B cell (primary cell): ENCODE measurements around the gene ATP9B. TPM values are rescaled to one million over a fixed set of nuclear protein-coding genes. Genes with fewer than 3 reads are reported as not detected.

Experiments
- ATAC-seq: fragments of 200-7000 bp; cut with Tn5 transposase; one replicate; pipeline ENCODE4 v1.10.0; 2021; ENCODE audit warnings: low read depth, mild to moderate bottlenecking, moderate number of reproducible peaks, moderate library complexity
- CTCF ChIA-PET: fragments of 350-600 bp; sonication (Branson Sonifier 250); formaldehyde crosslinking; loops from one replicate; lab custom pipeline; 2021; ENCODE audit warnings: antibody characterized with exemption, inconsistent platforms; lab: Charles Lee
- POLR2A ChIA-PET: fragments of 350-600 bp; sonication (Branson Sonifier 250); formaldehyde crosslinking; loops from one replicate; lab custom pipeline; 2021; ENCODE audit warnings: antibody characterized with exemption; lab: Charles Lee
- DNase-seq: peaks from one replicate; pipeline ENCODE4 v3.0.0; 2013
- H2AFZ ChIP-seq: 2 replicates; pipeline ENCODE4 v1.6.1; 2012; ENCODE audit warnings: mild to moderate bottlenecking, low read depth, low read length; ENCODE audit not compliant: insufficient read depth, poor library complexity, severe bottlenecking
- H3K27ac ChIP-seq, 2 donors: 1 replicate in 1 of 2; 2 replicates in 1 of 2; pipeline ENCODE4 v1.5.1; 2012 to 2013; ENCODE audit warnings: low read length in 2 of 2, mild to moderate bottlenecking in 2 of 2, moderate library complexity in 1 of 2
- H3K27me3 ChIP-seq, 4 experiments: fragments of 200-600 bp in 1 of 4; sonication (generic) in 1 of 4; replicated peaks in 1 of 4; 1 replicate in 2 of 4; 2 replicates in 2 of 4; pipeline versions ENCODE4 v1.6.1 to v1.7.0; 2013 to 2016; ENCODE audit warnings: low read length in 3 of 4, mild to moderate bottlenecking in 2 of 4, mixed read lengths in 1 of 4, moderate library complexity in 1 of 4; ENCODE audit not compliant: insufficient read depth in 4 of 4, control insufficient read depth in 3 of 4; ENCODE audit errors: control extremely low read depth in 1 of 4
- H3K36me3 ChIP-seq, 2 experiments: replicated peaks in 1 of 2; 1 replicate in 1 of 2; 2 replicates in 1 of 2; pipeline versions ENCODE4 v1.6.1 to v1.7.1; 2013; ENCODE audit warnings: low read length in 1 of 2; ENCODE audit not compliant: insufficient read depth in 2 of 2, control insufficient read depth in 1 of 2; ENCODE audit errors: control extremely low read depth in 1 of 2, extremely low read depth in 1 of 2
- H3K4me1 ChIP-seq, 2 donors: fragments of 200-600 bp in 1 of 2; sonication (generic) in 1 of 2; 1 replicate in 1 of 2; 2 replicates in 1 of 2; pipeline versions ENCODE4 v1.5.1 to v1.6.1; 2013 to 2017; ENCODE audit warnings: low read length in 2 of 2; ENCODE audit not compliant: control insufficient read depth in 2 of 2, insufficient read depth in 2 of 2
- H3K4me2 ChIP-seq: replicated peaks from 2 replicates; pipeline ENCODE3; 2012; ENCODE audit warnings: mild to moderate bottlenecking, low read depth, low read length; ENCODE audit not compliant: poor library complexity, severe bottlenecking
- H3K4me3 ChIP-seq, 5 experiments: fragments of 200-600 bp in 1 of 5; sonication (generic) in 1 of 5; 1 replicate in 3 of 5; 2 replicates in 2 of 5; pipeline versions ENCODE4 v1.5.1 to v1.7.0; 2011 to 2016; ENCODE audit warnings: low read length in 4 of 5, mild to moderate bottlenecking in 4 of 5, low read depth in 2 of 5, control low read depth in 1 of 5, moderate library complexity in 1 of 5; ENCODE audit not compliant: insufficient read depth in 1 of 5; ENCODE audit errors: control extremely low read depth in 1 of 5, extremely low read depth in 1 of 5
- H3K79me2 ChIP-seq: fragments of 200-600 bp; sonication (generic); one replicate; pipeline ENCODE4 v1.6.0; 2016; ENCODE audit warnings: low read length; ENCODE audit not compliant: control insufficient read depth, insufficient read depth
- H3K9ac ChIP-seq: fragments of 200-600 bp; sonication (generic); 2 replicates; pipeline ENCODE4 v1.6.1; 2017; ENCODE audit warnings: mild to moderate bottlenecking, low read length, moderate library complexity
- H3K9me3 ChIP-seq, 3 donors: one replicate each; pipeline versions ENCODE4 v1.6.1 to v1.7.1; 2013; ENCODE audit warnings: low read length in 2 of 3; ENCODE audit not compliant: control insufficient read depth in 2 of 3, insufficient read depth in 1 of 3; ENCODE audit errors: control extremely low read depth in 1 of 3
- H4K20me1 ChIP-seq: 2 replicates; pipeline ENCODE4 v1.6.0; 2012; ENCODE audit warnings: mild to moderate bottlenecking, low read length; ENCODE audit not compliant: insufficient read depth, control insufficient read depth, poor library complexity, severe bottlenecking
- H3K27ac Mint-ChIP-seq: one replicate; pipeline ENCODE4 v1.8.0; 2021; ENCODE audit warnings: mixed read lengths
- H3K27me3 Mint-ChIP-seq: one replicate; pipeline ENCODE4 v1.8.0; 2021; ENCODE audit warnings: mixed read lengths
- H3K4me1 Mint-ChIP-seq: one replicate; pipeline ENCODE4 v1.8.0; 2021; ENCODE audit warnings: mixed read lengths
- H3K4me3 Mint-ChIP-seq: one replicate; pipeline ENCODE4 v1.8.0; 2021; ENCODE audit warnings: mixed read lengths
- H3K9me3 Mint-ChIP-seq: one replicate; pipeline ENCODE4 v1.8.0; 2022; ENCODE audit warnings: mixed read lengths; ENCODE audit not compliant: insufficient read depth
- EZH2 ChIP-seq: IDR thresholded peaks from 2 replicates; pipeline ENCODE4 v1.6.1; 2012; ENCODE audit warnings: borderline replicate concordance, low read depth, mild to moderate bottlenecking, moderate library complexity, low read length; ENCODE audit not compliant: insufficient read depth, poor library complexity, severe bottlenecking
- WGBS: methylation state at CpG from one replicate; pipeline ENCODE4 v1.1.5; 2013; ENCODE audit warnings: missing lambda C conversion rate; ENCODE audit not compliant: insufficient coverage; 5-methylcytosine and 5-hydroxymethylcytosine counted together
- intact Hi-C: fragments of 100-400 bp; cut with micrococcal nuclease; formaldehyde crosslinking; loops from one replicate; pipeline ENCODE4 v1.10.0; 2022
- polyA plus RNA-seq: library from polyadenylated mRNA; depleted of rRNA; stranded (reverse); fragments of >200 nt; gene quantifications from 2 replicates; pipeline ENCODE4 v1.2.3, GENCODE V29; 2012
- total RNA-seq, 2 donors: library from RNA; stranded (reverse); fragments of 120-200 nt in 1 of 2; gene quantifications; 1 replicate in 1 of 2; 2 replicates in 1 of 2; pipeline versions ENCODE4 v1.2.3 to v1.2.4, GENCODE V29; 2013 to 2022
- TF ChIP-seq, protein P1 (sequence below): fragments of 200-600 bp; IDR thresholded peaks from one replicate; pipeline ENCODE4 v1.8.0; 2022; ENCODE audit warnings: antibody characterized with exemption, mild to moderate bottlenecking

ATP9B gene
- total and polyA plus RNA-seq, 2 donors (not counting 1 experiment from before 2014, with no cell fraction given): 34.3 to 71.7 TPM

DNA sequence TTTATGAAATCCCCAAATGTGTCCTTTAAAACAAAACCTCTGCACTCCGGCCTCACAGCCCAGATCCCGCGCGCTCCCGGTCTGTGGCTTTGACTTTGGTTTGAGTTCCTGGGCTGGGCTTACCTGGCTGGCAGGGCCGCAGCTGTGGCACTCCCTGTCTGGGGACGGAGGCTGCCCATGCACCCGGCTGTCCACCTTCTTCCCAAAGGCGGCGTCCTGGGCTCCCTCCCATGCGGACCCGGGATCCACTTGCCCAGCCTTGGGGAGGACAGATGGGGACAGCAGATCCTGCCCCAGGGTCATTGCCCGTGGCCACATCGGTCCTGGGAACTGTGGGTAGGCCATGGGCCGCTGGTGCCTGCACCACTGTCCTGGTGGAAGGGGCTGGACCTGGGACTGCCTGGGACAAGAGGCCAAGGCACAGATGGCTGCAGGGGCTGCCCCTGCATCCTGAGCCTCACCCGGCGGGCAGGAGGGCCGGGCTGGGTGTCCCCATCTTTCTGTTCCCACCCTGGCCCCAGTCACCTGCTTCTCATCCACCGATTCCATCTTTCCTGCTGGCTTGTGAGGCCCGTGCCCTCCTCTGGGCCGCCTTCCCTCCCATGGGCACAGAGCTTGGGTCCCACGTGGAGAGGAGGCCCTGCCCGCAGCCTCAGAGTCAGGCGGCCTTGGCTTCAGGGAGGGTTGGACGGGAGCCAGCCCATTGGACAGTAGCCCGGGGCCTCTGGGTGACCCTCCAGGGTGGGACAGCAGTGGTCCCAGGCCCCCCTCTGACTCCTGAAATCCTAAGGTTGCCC is 354.2 kb downstream of the ATP9B start:
- H3K9me3 ChIP-seq: no peaks in the 10 kb centered on the region
- CTCF ChIA-PET: no interaction called here
- Mint-ChIP-seq H3K27ac (no peak overlapping the region), H3K4me3 (no peak overlapping the region), H3K27me3 (no peaks in the 10 kb centered on the region), H3K4me1 (peaks cover 46% of the 10 kb centered on the region), H3K9me3 (no peaks in the 10 kb centered on the region)
- DNase-seq (no peak), ATAC-seq (no peak)
- TF ChIP-seq, protein P1, sequence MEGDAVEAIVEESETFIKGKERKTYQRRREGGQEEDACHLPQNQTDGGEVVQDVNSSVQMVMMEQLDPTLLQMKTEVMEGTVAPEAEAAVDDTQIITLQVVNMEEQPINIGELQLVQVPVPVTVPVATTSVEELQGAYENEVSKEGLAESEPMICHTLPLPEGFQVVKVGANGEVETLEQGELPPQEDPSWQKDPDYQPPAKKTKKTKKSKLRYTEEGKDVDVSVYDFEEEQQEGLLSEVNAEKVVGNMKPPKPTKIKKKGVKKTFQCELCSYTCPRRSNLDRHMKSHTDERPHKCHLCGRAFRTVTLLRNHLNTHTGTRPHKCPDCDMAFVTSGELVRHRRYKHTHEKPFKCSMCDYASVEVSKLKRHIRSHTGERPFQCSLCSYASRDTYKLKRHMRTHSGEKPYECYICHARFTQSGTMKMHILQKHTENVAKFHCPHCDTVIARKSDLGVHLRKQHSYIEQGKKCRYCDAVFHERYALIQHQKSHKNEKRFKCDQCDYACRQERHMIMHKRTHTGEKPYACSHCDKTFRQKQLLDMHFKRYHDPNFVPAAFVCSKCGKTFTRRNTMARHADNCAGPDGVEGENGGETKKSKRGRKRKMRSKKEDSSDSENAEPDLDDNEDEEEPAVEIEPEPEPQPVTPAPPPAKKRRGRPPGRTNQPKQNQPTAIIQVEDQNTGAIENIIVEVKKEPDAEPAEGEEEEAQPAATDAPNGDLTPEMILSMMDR: no peak
- no peak for TF ChIP-seq EZH2
- H3K4me3 ChIP-seq: no peak overlapping the region
- H3K4me1 ChIP-seq: peaks cover 0 to 14% of the 10 kb centered on the region in 2 donors
- no peak overlapping the region for H3K27ac ChIP-seq
- 96% methylated on average over 26 of the region's 26 CpGs for WGBS
- peaks cover 100% of the 10 kb centered on the region for H3K79me2 ChIP-seq
- peaks cover 2 to 64% of the 10 kb centered on the region in 2 experiments for H3K36me3 ChIP-seq
- no peak overlapping the region for H2AFZ ChIP-seq
- H3K9ac ChIP-seq: no peak overlapping the region
- H4K20me1 ChIP-seq: peaks cover 100% of the 10 kb centered on the region
- no peak overlapping the region for H3K4me2 ChIP-seq
- POLR2A ChIA-PET: no interaction called here
- H3K27me3 ChIP-seq: no peaks in the 10 kb centered on the region
- intact Hi-C loops: no loop called here

- H3K27me3 ChIP-seq: no peaks in the 10 kb centered on the region
- peaks cover 2 to 58% of the 10 kb centered on the region in 2 experiments for H3K36me3 ChIP-seq
- intact Hi-C loops: no loop called here
- WGBS: 91% methylated on average over 28 of the region's 30 CpGs
- CTCF ChIA-PET: no interaction called here
- peaks cover 100% of the 10 kb centered on the region for H4K20me1 ChIP-seq
- Mint-ChIP-seq H3K4me1 (peaks cover 47% of the 10 kb centered on the region), H3K27ac (peak overlapping the region; percentile 46), H3K27me3 (no peaks in the 10 kb centered on the region), H3K4me3 (no peak overlapping the region), H3K9me3 (no peaks in the 10 kb centered on the region)
- peaks cover 0 to 16% of the 10 kb centered on the region in 2 donors for H3K4me1 ChIP-seq
- TF ChIP-seq EZH2: no peak
- TF ChIP-seq, protein P1: no peak
- H3K9me3 ChIP-seq: no peaks in the 10 kb centered on the region
- DNase-seq (no peak), ATAC-seq (no peak)
- peaks cover 100% of the 10 kb centered on the region for H3K79me2 ChIP-seq
- no peak overlapping the region for H3K4me3 ChIP-seq
- H3K9ac ChIP-seq: no peak overlapping the region
- no peak overlapping the region for H3K4me2 ChIP-seq
- peak overlapping the region in 1 of 2 donors; percentile 39 for H3K27ac ChIP-seq
- POLR2A ChIA-PET: no interaction called here
- H2AFZ ChIP-seq: no peak overlapping the region
Observed at GRCh38 chr18:79424008-79424565, 354.9 kb downstream of the ATP9B start.
